Chondrocyte (in vitro differentiated cells): ENCODE results near the gene UNC13C. TPM values are rescaled to one million over a fixed set of nuclear protein-coding genes. Genes with fewer than 3 reads are reported as not detected.

Experiments
- DNase-seq: peaks from one replicate; pipeline ENCODE4 v3.0.0; 2021; ENCODE audit warnings: mixed read lengths, low spot score
- H3K27ac Mint-ChIP-seq: one replicate; pipeline ENCODE4 v1.8.0; 2021; ENCODE audit warnings: mild to moderate bottlenecking, moderate library complexity, mixed read lengths; ENCODE audit not compliant: unreplicated experiment
- H3K27me3 Mint-ChIP-seq: 2 replicates; pipeline ENCODE4 v1.8.0; 2021; ENCODE audit warnings: low read depth, mixed read lengths
- H3K36me3 Mint-ChIP-seq: 2 replicates; pipeline ENCODE4 v1.8.0; 2021; ENCODE audit warnings: low read depth, mixed read lengths
- H3K4me1 Mint-ChIP-seq: 2 replicates; pipeline ENCODE4 v1.8.0; 2021; ENCODE audit warnings: low read depth, mild to moderate bottlenecking, mixed read lengths
- H3K4me3 Mint-ChIP-seq: one replicate; pipeline ENCODE4 v1.8.0; 2021; ENCODE audit warnings: mild to moderate bottlenecking, moderate library complexity, mixed read lengths; ENCODE audit not compliant: unreplicated experiment
- H3K9me3 Mint-ChIP-seq: 2 replicates; pipeline ENCODE4 v1.8.0; 2021; ENCODE audit warnings: low read depth, mixed read lengths
- CTCF ChIP-seq: fragments of 200-600 bp; sonication (generic); IDR thresholded peaks from 2 replicates; pipeline ENCODE4 v1.5.0; 2021; ENCODE audit warnings: antibody characterized with exemption, mild to moderate bottlenecking, moderate library complexity
- total RNA-seq: library from RNA; stranded (reverse); gene quantifications from 3 replicates; pipeline ENCODE4 v1.2.1, GENCODE V29; 2021

UNC13C gene
- total RNA-seq, 1 donor from 2014 or later, result 0.15 TPM

DNA sequence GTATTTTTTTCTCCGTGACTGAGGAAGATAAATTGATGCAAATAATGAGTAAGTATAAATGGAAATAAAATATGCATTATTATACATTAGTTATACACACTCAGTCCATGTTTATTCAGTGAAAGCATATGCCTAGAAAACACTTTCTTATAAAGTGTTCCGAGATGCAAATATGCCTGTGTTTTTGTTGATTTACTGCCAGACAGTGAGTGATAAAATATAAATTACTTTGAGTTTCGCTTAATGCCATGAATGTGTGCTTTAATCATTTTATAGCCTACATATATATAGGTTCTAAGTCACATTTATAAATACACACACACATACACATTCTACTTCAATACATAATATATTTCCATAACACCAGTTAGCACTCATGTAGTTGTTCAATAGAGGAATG, 569.2 kb downstream of the UNC13C start:
- no peaks in the 10 kb centered on the region for H3K27me3 Mint-ChIP-seq
- no peak for TF ChIP-seq CTCF
- H3K27ac Mint-ChIP-seq, result no peak overlapping the region
- no peak overlapping the region for H3K4me3 Mint-ChIP-seq
- no peak for DNase-seq
- no peaks in the 10 kb centered on the region for H3K4me1 Mint-ChIP-seq
- H3K9me3 Mint-ChIP-seq, result peaks cover 26% of the 10 kb centered on the region
- peaks cover 1% of the 10 kb centered on the region for H3K36me3 Mint-ChIP-seq

GRCh38 chr15:54550954-54551353, 572.7 kb downstream of the UNC13C start:
- Mint-ChIP-seq H3K4me1 (no peaks in the 10 kb centered on the region), H3K36me3 (no peaks in the 10 kb centered on the region), H3K9me3 (peaks cover 2% of the 10 kb centered on the region), H3K27ac (no peak overlapping the region), H3K27me3 (peaks cover 2% of the 10 kb centered on the region), H3K4me3 (no peak overlapping the region)
- DNase-seq, result no peak
- TF ChIP-seq CTCF, result no peak

DNA sequence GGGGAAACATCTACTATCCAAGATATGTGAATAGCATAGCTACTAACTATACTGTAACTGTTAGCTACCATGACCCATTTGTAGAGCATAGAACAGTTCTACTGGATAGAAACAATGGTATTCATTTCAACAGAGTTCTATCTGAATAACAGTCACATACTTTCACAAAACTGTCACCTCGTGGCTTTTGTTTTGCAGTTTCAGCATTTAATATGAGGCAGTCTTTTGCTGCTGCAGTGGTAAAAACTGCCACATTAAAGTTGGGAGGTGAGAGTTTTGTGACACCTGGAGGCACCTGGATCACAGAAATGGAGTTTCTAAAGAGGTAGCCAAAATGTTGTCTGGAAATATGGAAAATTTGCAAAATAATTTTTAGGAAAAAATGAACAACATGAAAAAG, 578.0 kb downstream of the UNC13C start:
- no peak overlapping the region for H3K4me3 Mint-ChIP-seq
- peaks cover 2% of the 10 kb centered on the region for H3K27me3 Mint-ChIP-seq
- no peak for TF ChIP-seq CTCF
- H3K9me3 Mint-ChIP-seq, result no peaks in the 10 kb centered on the region
- no peaks in the 10 kb centered on the region for H3K36me3 Mint-ChIP-seq
- no peak overlapping the region for H3K27ac Mint-ChIP-seq
- no peaks in the 10 kb centered on the region for H3K4me1 Mint-ChIP-seq
- DNase-seq, result no peak

DNA sequence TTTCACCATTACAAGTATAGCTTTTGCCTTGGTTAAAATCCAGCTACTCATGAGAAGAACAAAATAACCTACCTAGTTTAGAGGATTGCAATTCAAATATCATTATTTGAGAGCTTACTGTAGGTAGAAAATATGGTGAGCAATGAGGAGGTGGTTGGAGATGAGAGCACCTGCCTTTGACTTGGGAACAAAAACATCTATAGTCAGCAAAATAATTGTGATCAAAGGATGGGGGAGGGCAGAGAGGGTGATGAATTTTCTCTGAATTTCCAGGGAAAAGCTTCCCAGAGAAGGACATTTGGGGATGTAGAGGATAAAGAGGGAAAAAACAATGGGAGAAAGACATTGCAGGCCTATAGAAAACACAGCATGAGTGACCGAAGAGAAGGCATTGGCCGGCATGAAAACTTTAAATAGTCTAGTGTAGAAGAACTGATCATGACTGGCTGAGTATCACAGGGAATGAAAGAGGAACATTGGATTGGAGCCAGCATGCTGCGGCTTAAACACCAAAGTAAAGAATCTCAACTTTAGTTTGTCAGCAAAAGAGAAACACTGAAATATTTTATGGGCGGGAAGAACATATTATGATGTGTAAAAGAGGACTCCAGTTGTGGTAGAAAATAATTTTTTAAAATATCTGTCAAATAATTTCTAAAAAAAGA, 581.3 kb downstream of the UNC13C start:
- no peak for TF ChIP-seq CTCF
- Mint-ChIP-seq H3K27me3 (no peaks in the 10 kb centered on the region), H3K4me3 (no peak overlapping the region), H3K4me1 (no peaks in the 10 kb centered on the region), H3K9me3 (no peaks in the 10 kb centered on the region), H3K36me3 (no peaks in the 10 kb centered on the region), H3K27ac (no peak overlapping the region)
- DNase-seq, result no peak

DNA sequence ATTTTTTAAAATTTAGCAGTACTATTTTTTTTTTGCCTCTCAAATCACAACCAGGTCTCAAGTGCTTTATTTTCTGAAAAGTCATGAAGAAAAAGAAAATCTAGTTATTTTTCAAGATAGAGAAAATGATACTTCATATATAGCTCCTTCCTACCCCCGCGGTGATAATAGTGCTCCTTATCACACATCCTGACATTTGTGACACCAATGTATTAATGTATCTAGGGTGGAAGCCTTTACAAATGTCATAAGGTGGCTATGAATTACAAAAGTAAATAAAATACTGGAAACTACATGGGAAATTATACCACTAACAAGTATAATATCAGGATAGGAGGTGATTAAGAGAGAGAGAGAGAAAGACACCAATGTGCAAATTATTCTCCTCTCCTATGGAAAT, 582.2 kb downstream of the UNC13C start:
- Mint-ChIP-seq H3K4me3 (no peak overlapping the region), H3K27me3 (no peaks in the 10 kb centered on the region), H3K36me3 (no peaks in the 10 kb centered on the region), H3K4me1 (no peaks in the 10 kb centered on the region), H3K27ac (no peak overlapping the region), H3K9me3 (no peaks in the 10 kb centered on the region)
- no peak for TF ChIP-seq CTCF
- no peak for DNase-seq
